ENCODE results near the gene TMEM270.

Gene TMEM270

GRCh38 chr7:73851410-73852338 lies 9.3 kb upstream of the TMEM270 start:
- DNase-seq (ENCODE audit: low read depth in 1 of 2, low spot score in 1 of 2): peak in 1 of 2 experiments; percentile 84
- in situ Hi-C loops (cut with HindIII; ENCODE audit: low pct_unique_long_range_greater_than_20kb, low sequenced_read_pairs): no loop called here
- TF ChIP-seq JUND (IDR thresholded peaks at IDR 0.05; ENCODE audit: low read depth): peak; percentile 89

DNA sequence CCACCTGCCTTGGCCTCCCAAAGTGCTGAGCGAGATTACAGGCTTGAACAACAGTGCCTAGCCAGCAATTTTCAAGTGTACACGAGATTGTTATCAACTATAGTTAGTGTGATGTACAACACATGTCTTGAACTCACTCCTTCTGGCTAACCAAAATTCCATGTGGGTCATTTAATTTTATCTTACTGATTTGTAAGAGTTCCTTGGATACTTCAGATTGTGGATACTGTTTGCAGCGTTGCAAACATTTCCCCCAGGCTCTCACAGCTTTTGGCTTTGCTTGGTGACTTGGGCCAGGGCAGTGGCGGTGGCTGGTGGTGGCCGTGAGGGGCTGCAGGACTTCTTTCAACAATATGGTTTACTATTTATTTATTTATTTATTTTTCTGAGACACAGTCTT lies 8.5 kb upstream of the TMEM270 start:
- no peak for TF ChIP-seq JUND (IDR thresholded peaks at IDR 0.05; ENCODE audit: low read depth)
- no peak for DNase-seq (ENCODE audit: low read depth in 1 of 2, low spot score in 1 of 2)
- in situ Hi-C loops (cut with HindIII; ENCODE audit: low pct_unique_long_range_greater_than_20kb, low sequenced_read_pairs): no loop called here

DNA sequence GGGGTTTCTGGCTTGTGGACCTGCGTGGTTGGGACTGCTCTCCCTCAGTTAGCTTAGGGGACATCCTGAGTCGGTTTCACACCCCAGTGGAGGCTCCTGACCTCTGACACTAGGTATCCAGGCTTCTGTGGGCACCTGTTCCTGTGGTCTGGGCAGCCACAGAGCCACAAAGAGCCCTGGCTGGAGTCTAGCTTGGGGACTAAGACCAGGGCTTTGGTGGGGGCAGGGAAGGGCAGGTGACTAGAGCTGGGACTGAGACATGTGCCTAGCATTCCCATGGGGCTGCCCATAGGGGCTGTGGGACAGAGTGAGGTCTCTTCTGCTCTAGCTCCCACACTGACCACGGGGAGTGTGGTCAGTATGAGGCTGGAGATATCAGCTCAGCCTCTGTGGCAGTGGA lies 4.0 kb upstream of the TMEM270 start:
- in situ Hi-C loops (cut with HindIII; ENCODE audit: low pct_unique_long_range_greater_than_20kb, low sequenced_read_pairs): no loop called here
- no peak for DNase-seq (ENCODE audit: low read depth in 1 of 2, low spot score in 1 of 2)
- no peak for TF ChIP-seq JUND (IDR thresholded peaks at IDR 0.05; ENCODE audit: low read depth)

GRCh38 chr7:73858807-73859206 lies 2.2 kb upstream of the TMEM270 start:
- DNase-seq (ENCODE audit: low read depth in 1 of 2, low spot score in 1 of 2): no peak
- in situ Hi-C loops (cut with HindIII; ENCODE audit: low pct_unique_long_range_greater_than_20kb, low sequenced_read_pairs): no loop called here
- TF ChIP-seq JUND (IDR thresholded peaks at IDR 0.05; ENCODE audit: low read depth): no peak

DNA sequence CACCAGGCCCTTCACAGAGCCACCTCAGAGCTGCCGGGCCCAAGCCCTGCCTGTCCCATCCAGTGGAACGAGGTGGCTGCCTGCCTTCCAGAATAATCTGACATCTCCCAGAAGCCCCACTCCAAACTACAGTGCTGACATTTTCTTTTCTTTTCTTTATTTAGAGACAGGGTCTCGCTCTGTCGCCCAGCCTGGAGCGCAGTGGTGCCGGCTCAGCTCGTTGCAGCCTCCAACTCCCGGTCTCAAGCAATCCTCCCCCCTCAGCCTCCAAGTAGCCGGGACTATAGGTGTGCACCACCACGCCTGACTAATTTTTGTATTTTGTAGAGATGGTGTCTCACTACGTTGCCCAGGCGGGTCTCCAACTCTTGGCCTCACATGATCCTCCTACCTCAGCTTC lies 346 bp downstream of the TMEM270 start:
- DNase-seq (ENCODE audit: low read depth in 1 of 2, low spot score in 1 of 2): no peak
- TF ChIP-seq JUND (IDR thresholded peaks at IDR 0.05; ENCODE audit: low read depth): no peak
- in situ Hi-C loops (cut with HindIII; ENCODE audit: low pct_unique_long_range_greater_than_20kb, low sequenced_read_pairs): no loop called here

DNA sequence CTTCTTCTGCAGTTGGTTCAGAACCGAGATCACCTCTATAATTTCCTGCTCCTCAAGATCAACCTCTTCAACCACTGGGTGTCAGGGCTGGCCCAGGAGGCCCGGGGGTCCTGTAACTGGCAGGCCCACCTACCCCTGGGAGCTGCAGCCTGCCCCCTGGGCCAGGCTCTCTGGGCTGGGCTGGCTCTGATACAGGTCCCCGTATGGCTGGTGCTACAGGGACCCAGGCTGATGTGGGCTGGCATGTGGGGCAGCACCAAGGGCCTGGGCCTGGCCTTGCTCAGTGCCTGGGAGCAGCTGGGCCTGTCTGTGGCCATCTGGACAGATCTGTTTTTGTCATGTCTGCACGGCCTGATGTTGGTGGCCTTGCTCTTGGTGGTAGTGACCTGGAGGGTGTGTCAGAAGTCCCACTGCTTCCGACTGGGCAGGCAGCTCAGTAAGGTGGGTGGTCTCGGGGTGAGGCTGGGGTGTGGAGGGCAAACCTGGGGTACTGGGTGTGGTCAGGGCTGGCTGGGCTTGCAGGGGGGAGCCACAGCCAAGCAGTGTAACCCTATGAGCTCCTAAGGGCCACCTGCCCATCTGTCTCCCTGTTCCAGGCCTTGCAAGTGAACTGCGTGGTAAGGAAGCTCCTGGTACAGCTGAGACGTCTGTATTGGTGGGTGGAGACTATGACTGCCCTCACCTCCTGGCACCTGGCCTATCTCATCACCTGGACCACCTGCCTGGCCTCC lies 4.2 kb downstream of the TMEM270 start:
- no peak for TF ChIP-seq JUND (IDR thresholded peaks at IDR 0.05; ENCODE audit: low read depth)
- DNase-seq (ENCODE audit: low read depth in 1 of 2, low spot score in 1 of 2): no peak
- in situ Hi-C loops (cut with HindIII; ENCODE audit: low pct_unique_long_range_greater_than_20kb, low sequenced_read_pairs): no loop called here

DNA sequence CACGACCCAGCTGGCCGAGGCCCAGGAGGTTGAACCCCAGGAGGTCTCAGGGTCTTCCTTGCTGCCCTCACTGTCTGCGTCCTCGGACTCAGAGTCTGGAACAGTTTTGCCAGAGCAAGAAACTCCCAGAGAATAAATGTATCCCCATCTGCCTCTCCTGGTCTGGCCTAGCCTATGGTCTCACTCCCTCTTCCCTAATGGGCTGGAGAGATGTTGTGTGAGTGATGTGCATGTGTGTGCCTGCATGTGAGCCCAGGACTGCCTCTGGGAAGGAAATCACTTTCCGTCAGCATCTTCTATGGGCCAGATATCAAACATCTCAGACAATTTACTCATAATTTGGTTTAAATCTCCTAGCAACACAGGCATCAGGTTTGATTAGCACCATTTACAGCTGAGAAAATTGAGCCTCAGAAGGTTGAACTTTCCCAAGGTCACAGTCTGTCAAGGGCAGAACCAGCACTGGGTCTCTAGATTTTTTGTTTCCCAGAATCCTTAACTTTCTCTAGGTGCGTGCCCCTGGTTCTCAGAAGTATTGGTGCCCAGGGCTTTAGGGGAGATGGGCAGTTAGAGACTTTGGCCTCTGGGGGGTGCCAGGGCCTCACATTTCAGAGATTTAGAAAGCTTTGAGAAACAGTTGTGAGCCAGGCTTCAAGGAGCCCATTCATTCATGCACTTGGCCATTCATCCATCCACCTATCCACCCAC lies 4.9 kb downstream of the TMEM270 start:
- in situ Hi-C loops (cut with HindIII; ENCODE audit: low pct_unique_long_range_greater_than_20kb, low sequenced_read_pairs): no loop called here
- TF ChIP-seq JUND (IDR thresholded peaks at IDR 0.05; ENCODE audit: low read depth): no peak
- DNase-seq (ENCODE audit: low read depth in 1 of 2, low spot score in 1 of 2): peak; percentile 61 to 83

GRCh38 chr7:73866446-73866767 lies 5.4 kb downstream of the TMEM270 start:
- in situ Hi-C loops (cut with HindIII; ENCODE audit: low pct_unique_long_range_greater_than_20kb, low sequenced_read_pairs): no loop called here
- no peak for TF ChIP-seq JUND (IDR thresholded peaks at IDR 0.05; ENCODE audit: low read depth)
- DNase-seq (ENCODE audit: low read depth in 1 of 2, low spot score in 1 of 2): no peak

- in situ Hi-C loops (cut with HindIII; ENCODE audit: low pct_unique_long_range_greater_than_20kb, low sequenced_read_pairs): no loop called here
- no peak for DNase-seq (ENCODE audit: low read depth in 1 of 2, low spot score in 1 of 2)
- no peak for TF ChIP-seq JUND (IDR thresholded peaks at IDR 0.05; ENCODE audit: low read depth)
Observed at GRCh38 chr7:73869011-73869798, 8.2 kb downstream of the TMEM270 start.

DNA sequence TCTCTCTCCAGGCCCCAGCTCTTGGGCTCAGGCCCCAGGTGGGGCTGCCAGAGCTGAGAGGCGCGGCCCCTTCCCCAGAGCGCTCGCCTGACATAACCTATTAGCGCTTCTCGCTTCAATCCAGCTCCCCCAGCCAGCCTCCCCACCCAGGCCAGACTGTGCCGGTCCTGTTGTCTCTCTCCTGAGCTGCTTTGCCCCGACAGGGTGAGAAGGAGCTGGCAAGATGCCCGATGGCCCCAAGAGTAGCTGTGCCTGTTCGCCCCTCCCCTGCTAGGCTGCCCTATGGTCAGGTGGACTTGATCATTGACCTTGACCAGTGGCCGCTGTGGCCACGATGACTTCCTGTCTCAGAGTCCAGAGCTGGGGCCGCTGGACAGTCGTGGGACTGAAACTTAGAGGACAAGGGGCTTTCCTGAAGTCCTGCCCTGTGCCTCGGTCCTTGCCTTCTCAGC lies 9.1 kb downstream of the TMEM270 start:
- no peak for TF ChIP-seq JUND (IDR thresholded peaks at IDR 0.05; ENCODE audit: low read depth)
- in situ Hi-C loops (cut with HindIII; ENCODE audit: low pct_unique_long_range_greater_than_20kb, low sequenced_read_pairs): no loop called here
- DNase-seq (ENCODE audit: low read depth in 1 of 2, low spot score in 1 of 2): no peak

- in situ Hi-C loops (cut with HindIII; ENCODE audit: low pct_unique_long_range_greater_than_20kb, low sequenced_read_pairs): no loop called here
- DNase-seq (ENCODE audit: low read depth in 1 of 2, low spot score in 1 of 2): no peak
Observed at GRCh38 chr7:73871163-73872011, 10.4 kb downstream of the TMEM270 start.

More at GRCh38 chr7:73871163-73872011, 10.4 kb downstream of the TMEM270 start:
- no peak for TF ChIP-seq JUND (IDR thresholded peaks at IDR 0.05; ENCODE audit: low read depth)
